ENCODE results near the gene SSTR3.

- TF ChIP-seq, protein P1, sequence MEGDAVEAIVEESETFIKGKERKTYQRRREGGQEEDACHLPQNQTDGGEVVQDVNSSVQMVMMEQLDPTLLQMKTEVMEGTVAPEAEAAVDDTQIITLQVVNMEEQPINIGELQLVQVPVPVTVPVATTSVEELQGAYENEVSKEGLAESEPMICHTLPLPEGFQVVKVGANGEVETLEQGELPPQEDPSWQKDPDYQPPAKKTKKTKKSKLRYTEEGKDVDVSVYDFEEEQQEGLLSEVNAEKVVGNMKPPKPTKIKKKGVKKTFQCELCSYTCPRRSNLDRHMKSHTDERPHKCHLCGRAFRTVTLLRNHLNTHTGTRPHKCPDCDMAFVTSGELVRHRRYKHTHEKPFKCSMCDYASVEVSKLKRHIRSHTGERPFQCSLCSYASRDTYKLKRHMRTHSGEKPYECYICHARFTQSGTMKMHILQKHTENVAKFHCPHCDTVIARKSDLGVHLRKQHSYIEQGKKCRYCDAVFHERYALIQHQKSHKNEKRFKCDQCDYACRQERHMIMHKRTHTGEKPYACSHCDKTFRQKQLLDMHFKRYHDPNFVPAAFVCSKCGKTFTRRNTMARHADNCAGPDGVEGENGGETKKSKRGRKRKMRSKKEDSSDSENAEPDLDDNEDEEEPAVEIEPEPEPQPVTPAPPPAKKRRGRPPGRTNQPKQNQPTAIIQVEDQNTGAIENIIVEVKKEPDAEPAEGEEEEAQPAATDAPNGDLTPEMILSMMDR (IDR thresholded peaks at IDR 0.05), result no peak
- no peak for TF ChIP-seq POLR2AphosphoS5 (IDR thresholded peaks at IDR 0.05; ENCODE audit: low read depth, low read length)
- TF ChIP-seq TCF7L2 (IDR thresholded peaks at IDR 0.05; ENCODE audit: low read depth, low read length), result no peak
Observed at GRCh38 chr22:37165940-37166674, 46.2 kb downstream of the SSTR3 start.

Data from Panc1 (cell line).